ENCODE data around the gene LYPLAL1.

The LYPLAL1 gene

GRCh38 chr1:219173758-219174459 lies at the start of gene LYPLAL1:
TSS of gene LYPLAL1 (plus strand) at chr1:219173878. CDS start at chr1:219173891, 13 bp downstream.
- peak; percentile 41 for DNase-seq (ENCODE audit: low read depth)
- H3K4me3 ChIP-seq (ENCODE audit: control insufficient read depth, low read depth, low read length): peak within 1 kb of the TSS; percentile 74
- TF ChIP-seq CTCF (IDR thresholded peaks at IDR 0.05; ENCODE audit: control insufficient read depth, insufficient read depth, low read depth, low read length, missing control alignments): no peak

DNA sequence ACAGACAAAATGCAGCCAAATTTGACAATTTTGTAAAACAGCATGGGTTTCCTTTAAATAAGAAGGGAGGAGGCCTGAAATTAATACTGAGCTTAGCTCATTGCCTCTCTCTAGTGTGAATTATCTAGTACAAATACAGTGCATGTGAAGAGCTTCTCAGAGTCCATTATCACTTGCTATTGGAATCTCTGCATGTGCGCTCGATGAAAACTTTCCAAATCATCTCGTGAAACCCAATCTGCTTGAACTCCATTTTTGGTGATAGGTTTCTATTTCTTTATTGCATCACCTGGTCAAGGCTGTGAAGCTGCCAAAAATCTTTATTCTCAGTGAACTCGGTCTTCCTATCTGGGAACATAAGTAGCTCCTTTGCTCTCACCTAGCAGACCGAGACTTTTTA lies 49.5 kb upstream of the LYPLAL1 start:
- no peak overlapping the region for H3K4me3 ChIP-seq (ENCODE audit: control insufficient read depth, low read depth, low read length)
- no peak for DNase-seq (ENCODE audit: low read depth)
- no peak for TF ChIP-seq CTCF (IDR thresholded peaks at IDR 0.05; ENCODE audit: control insufficient read depth, insufficient read depth, low read depth, low read length, missing control alignments)

GRCh38 chr1:219125342-219125741 lies 48.3 kb upstream of the LYPLAL1 start:
- no peak for DNase-seq (ENCODE audit: low read depth)
- no peak for TF ChIP-seq CTCF (IDR thresholded peaks at IDR 0.05; ENCODE audit: control insufficient read depth, insufficient read depth, low read depth, low read length, missing control alignments)
- no peak overlapping the region for H3K4me3 ChIP-seq (ENCODE audit: control insufficient read depth, low read depth, low read length)

DNA sequence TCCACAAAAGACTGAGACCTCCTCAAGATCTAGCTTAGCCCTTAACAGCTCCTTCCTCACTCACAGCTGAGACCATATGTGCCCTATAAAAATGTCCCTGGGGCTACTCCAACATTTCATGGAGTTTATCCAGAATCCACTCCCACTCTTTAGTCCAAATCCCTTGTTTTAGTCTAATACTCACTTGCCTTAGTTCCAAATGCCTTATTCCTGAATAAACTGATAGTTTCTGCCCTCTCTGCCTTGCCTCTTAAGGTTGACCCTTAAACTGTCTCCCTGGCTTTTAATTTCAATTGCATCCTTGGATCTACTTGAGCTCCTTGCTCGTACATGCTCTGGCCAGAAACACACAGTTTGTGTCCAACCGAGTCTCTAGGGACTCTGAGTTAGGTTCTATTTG lies 47.3 kb upstream of the LYPLAL1 start:
- peak; percentile 20 for DNase-seq (ENCODE audit: low read depth)
- no peak for TF ChIP-seq CTCF (IDR thresholded peaks at IDR 0.05; ENCODE audit: control insufficient read depth, insufficient read depth, low read depth, low read length, missing control alignments)
- no peak overlapping the region for H3K4me3 ChIP-seq (ENCODE audit: control insufficient read depth, low read depth, low read length)

DNA sequence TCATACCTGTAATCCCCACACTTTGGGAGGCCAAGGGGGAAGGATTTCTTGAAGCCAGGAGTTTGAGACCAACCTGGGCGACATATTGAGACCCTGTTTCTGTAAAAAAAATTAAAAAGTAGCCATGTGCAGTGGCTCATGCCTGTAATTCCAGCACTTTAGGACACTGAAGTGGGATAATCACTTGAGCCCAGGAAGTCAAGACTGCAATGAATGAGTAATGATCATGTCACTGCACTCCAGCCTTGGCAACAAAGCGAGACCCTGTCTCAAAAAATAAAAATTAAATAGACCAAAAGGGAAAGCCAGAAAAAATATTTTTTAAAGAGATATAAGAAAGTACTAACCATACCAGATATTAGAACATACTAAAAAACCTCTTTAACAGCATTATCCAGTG lies 44.7 kb upstream of the LYPLAL1 start:
- no peak for TF ChIP-seq CTCF (IDR thresholded peaks at IDR 0.05; ENCODE audit: control insufficient read depth, insufficient read depth, low read depth, low read length, missing control alignments)
- DNase-seq (ENCODE audit: low read depth): no peak
- H3K4me3 ChIP-seq (ENCODE audit: control insufficient read depth, low read depth, low read length): no peak overlapping the region

GRCh38 chr1:219130366-219130935 lies 43.2 kb upstream of the LYPLAL1 start:
- TF ChIP-seq CTCF (IDR thresholded peaks at IDR 0.05; ENCODE audit: control insufficient read depth, insufficient read depth, low read depth, low read length, missing control alignments): no peak
- H3K4me3 ChIP-seq (ENCODE audit: control insufficient read depth, low read depth, low read length): no peak overlapping the region
- DNase-seq (ENCODE audit: low read depth): no peak
